ENCODE measurements around the gene RRP15. TPM values are rescaled to one million over a fixed set of nuclear protein-coding genes. Genes with fewer than 3 reads are reported as not detected.

Gene RRP15
- total RNA-seq, 1 experiment from 2014 or later, result 32.1 TPM

DNA sequence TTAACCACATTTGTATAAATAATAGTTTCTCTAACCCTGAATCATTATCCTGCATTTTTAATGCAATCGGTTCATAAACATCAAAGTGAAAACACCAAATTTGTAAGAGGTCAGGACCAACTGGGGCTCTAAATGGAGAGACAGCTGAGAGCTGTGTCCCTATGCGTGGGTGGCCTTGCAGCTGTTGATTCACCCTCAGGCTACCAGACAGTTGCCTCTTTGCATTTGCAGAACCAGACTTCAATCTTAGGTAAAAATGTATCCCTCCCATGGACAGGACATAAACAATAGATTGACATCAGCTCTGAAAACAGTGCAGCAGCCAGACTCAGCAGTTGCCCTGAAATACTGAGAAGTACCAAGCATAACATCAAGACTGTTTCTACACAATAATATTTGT is 51.2 kb downstream of the RRP15 start:
- in situ Hi-C loops (cut with HindIII; ENCODE audit: low pct_unique_long_range_greater_than_20kb, low sequenced_read_pairs), result no loop called here

DNA sequence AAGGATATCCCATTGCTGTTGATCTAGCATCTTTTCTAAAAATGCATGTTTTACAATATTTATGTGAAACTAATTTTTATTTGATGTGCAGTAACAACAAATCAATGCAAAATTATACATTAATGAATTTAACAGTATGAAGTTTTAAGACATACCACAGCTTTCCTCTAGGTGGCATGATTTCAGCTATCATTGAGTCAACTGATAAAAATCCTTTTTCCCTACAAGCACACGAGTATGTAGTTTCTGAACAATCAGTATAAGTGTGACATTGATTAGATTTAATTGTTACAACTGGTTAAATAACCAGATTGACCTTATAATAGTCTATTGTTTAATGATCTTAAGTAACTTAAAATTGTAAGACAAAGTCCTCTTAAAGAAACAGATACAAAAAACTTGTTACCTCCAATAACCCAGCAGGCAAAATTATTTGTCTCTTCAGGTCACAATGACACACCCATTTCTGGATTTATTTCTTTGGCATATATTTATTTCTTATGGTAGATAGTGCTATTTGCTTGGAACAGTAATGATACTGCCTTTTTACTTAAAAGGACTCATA is 54.3 kb downstream of the RRP15 start:
- DNase-seq (ENCODE audit: low read depth, low spot score), result no peak
- H3K27me3 ChIP-seq (ENCODE audit: control insufficient read depth, insufficient read depth, low read length), result no peaks in the 10 kb centered on the region
- no peaks in the 10 kb centered on the region for H3K9me3 ChIP-seq (ENCODE audit: control insufficient read depth, insufficient read depth, low read depth, low read length)
- TF ChIP-seq, protein P1, sequence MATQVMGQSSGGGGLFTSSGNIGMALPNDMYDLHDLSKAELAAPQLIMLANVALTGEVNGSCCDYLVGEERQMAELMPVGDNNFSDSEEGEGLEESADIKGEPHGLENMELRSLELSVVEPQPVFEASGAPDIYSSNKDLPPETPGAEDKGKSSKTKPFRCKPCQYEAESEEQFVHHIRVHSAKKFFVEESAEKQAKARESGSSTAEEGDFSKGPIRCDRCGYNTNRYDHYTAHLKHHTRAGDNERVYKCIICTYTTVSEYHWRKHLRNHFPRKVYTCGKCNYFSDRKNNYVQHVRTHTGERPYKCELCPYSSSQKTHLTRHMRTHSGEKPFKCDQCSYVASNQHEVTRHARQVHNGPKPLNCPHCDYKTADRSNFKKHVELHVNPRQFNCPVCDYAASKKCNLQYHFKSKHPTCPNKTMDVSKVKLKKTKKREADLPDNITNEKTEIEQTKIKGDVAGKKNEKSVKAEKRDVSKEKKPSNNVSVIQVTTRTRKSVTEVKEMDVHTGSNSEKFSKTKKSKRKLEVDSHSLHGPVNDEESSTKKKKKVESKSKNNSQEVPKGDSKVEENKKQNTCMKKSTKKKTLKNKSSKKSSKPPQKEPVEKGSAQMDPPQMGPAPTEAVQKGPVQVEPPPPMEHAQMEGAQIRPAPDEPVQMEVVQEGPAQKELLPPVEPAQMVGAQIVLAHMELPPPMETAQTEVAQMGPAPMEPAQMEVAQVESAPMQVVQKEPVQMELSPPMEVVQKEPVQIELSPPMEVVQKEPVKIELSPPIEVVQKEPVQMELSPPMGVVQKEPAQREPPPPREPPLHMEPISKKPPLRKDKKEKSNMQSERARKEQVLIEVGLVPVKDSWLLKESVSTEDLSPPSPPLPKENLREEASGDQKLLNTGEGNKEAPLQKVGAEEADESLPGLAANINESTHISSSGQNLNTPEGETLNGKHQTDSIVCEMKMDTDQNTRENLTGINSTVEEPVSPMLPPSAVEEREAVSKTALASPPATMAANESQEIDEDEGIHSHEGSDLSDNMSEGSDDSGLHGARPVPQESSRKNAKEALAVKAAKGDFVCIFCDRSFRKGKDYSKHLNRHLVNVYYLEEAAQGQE (IDR thresholded peaks at IDR 0.05; ENCODE audit: insufficient read depth in 1 of 2, low read depth in 2 of 2, low read length in 1 of 2), result no peak
- no peak for TF ChIP-seq TCF7L2 (IDR thresholded peaks at IDR 0.05; ENCODE audit: low read depth, low read length)
- TF ChIP-seq, protein P2, sequence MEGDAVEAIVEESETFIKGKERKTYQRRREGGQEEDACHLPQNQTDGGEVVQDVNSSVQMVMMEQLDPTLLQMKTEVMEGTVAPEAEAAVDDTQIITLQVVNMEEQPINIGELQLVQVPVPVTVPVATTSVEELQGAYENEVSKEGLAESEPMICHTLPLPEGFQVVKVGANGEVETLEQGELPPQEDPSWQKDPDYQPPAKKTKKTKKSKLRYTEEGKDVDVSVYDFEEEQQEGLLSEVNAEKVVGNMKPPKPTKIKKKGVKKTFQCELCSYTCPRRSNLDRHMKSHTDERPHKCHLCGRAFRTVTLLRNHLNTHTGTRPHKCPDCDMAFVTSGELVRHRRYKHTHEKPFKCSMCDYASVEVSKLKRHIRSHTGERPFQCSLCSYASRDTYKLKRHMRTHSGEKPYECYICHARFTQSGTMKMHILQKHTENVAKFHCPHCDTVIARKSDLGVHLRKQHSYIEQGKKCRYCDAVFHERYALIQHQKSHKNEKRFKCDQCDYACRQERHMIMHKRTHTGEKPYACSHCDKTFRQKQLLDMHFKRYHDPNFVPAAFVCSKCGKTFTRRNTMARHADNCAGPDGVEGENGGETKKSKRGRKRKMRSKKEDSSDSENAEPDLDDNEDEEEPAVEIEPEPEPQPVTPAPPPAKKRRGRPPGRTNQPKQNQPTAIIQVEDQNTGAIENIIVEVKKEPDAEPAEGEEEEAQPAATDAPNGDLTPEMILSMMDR (IDR thresholded peaks at IDR 0.05), result peak; percentile 74; the same call in 1 of the 2 replicates
- intact Hi-C loops (cut with micrococcal nuclease; ENCODE audit: unreplicated experiment), result no loop called here
- H3K27ac ChIP-seq (ENCODE audit: low read length), result peak overlapping the region; percentile 79
- no TSS peak for BruUV-seq (replicated peaks)
- in situ Hi-C loops (cut with HindIII; ENCODE audit: low pct_unique_long_range_greater_than_20kb, low sequenced_read_pairs), result no loop called here
- no peak for ATAC-seq
- CTCF ChIA-PET, result interaction anchor here (0.6 to 1.1 kb wide), 2 partner anchors 728 to 1036 kb away, joined by 3 read pairs; no protein-coding TSS in a partner anchor
- POLR2A ChIA-PET, result no interaction called here
- H3K4me1 ChIP-seq (ENCODE audit: control insufficient read depth, insufficient read depth, low read length), result peaks cover 34% of the 10 kb centered on the region
- H3K36me3 ChIP-seq (ENCODE audit: control insufficient read depth, insufficient read depth, low read length), result no peaks in the 10 kb centered on the region; the same call in 1 of the 2 replicates
- H3K4me3 ChIP-seq (ENCODE audit: low read depth in 2 of 2, low read length in 2 of 2), result no peak overlapping the region

More for the DNA sequence above, 51.2 kb downstream of the RRP15 start:
- no TSS peak for BruUV-seq (replicated peaks)
- H3K4me3 ChIP-seq (ENCODE audit: low read depth in 2 of 2, low read length in 2 of 2), result no peak overlapping the region
- H3K27ac ChIP-seq (ENCODE audit: low read length), result peak overlapping the region; percentile 61; the same call in 1 of the 2 replicates
- H3K9me3 ChIP-seq (ENCODE audit: control insufficient read depth, insufficient read depth, low read depth, low read length), result no peaks in the 10 kb centered on the region
- POLR2A ChIA-PET, result no interaction called here
- ATAC-seq (peak; percentile 48; the same call in 1 of the 2 replicates), DNase-seq (ENCODE audit: low read depth, low spot score) (no peak)
- no peaks in the 10 kb centered on the region for H3K27me3 ChIP-seq (ENCODE audit: control insufficient read depth, insufficient read depth, low read length)
- peak; percentile 46; the same call in 1 of the 2 replicates for TF ChIP-seq TCF7L2 (IDR thresholded peaks at IDR 0.05; ENCODE audit: low read depth, low read length)
- TF ChIP-seq, protein P1 (IDR thresholded peaks at IDR 0.05; ENCODE audit: insufficient read depth in 1 of 2, low read depth in 2 of 2, low read length in 1 of 2), result no peak
- no peaks in the 10 kb centered on the region for H3K36me3 ChIP-seq (ENCODE audit: control insufficient read depth, insufficient read depth, low read length)
- peaks cover 25% of the 10 kb centered on the region for H3K4me1 ChIP-seq (ENCODE audit: control insufficient read depth, insufficient read depth, low read length)
- intact Hi-C loops (cut with micrococcal nuclease; ENCODE audit: unreplicated experiment), result no loop called here
- CTCF ChIA-PET, result no interaction called here

Measured in Panc1 (cell line).